HT-29 (cell line): ENCODE data around the gene S100G. TPM values are rescaled to one million over a fixed set of nuclear protein-coding genes. Genes with fewer than 3 reads are reported as not detected.

ENCODE experiments used
- small RNA-seq: library from RNA; depleted of rRNA; stranded (forward); fragments of <200 nt; gene quantifications from one replicate; pipeline ENCODE3, GENCODE V24; 2014
- total RNA-seq: library from RNA; depleted of rRNA; stranded (reverse); fragments of >200 nt; shearing (Covaris generic); gene quantifications from 2 replicates; pipeline ENCODE4 v1.2.3, GENCODE V29; 2014; rRNA removed

Gene S100G
- total RNA-seq, 1 experiment from 2014 or later: not detected

Small RNAs within 50 kb of the gene (small RNA-seq; reads per million reads assigned to genes)
- gene MIR548AM: not detected

Other genes starting within 250 kb of the S100G start
- 6.8 and 7.5 TPM in 2 replicates for gene CTPS2, start 62.5 kb downstream of the S100G start, total RNA-seq
- gene SYAP1, start 69.5 kb downstream of the S100G start, total RNA-seq: 32.5 and 33.5 TPM in 2 replicates
- gene TXLNG, start 136.3 kb downstream of the S100G start, total RNA-seq: 16.9 and 17.6 TPM in 2 replicates
- 89.0 and 109 TPM in 2 replicates for gene RBBP7, start 220.2 kb downstream of the S100G start, total RNA-seq